ENCODE measurements around the gene CCNG1. TPM values are rescaled to one million over a fixed set of nuclear protein-coding genes. Genes with fewer than 3 reads are reported as not detected.
A peak's percentile ranks its signal among the peaks of the same experiment; 100 is the strongest.
"Not testable (repeated sequence)": the region's sequence is repeated elsewhere in the genome, so short reads cannot be mapped to it uniquely, and the experiment has no call there.

Gene CCNG1
- total RNA-seq, 2 experiments from 2014 or later: 114 to 116 TPM

DNA sequence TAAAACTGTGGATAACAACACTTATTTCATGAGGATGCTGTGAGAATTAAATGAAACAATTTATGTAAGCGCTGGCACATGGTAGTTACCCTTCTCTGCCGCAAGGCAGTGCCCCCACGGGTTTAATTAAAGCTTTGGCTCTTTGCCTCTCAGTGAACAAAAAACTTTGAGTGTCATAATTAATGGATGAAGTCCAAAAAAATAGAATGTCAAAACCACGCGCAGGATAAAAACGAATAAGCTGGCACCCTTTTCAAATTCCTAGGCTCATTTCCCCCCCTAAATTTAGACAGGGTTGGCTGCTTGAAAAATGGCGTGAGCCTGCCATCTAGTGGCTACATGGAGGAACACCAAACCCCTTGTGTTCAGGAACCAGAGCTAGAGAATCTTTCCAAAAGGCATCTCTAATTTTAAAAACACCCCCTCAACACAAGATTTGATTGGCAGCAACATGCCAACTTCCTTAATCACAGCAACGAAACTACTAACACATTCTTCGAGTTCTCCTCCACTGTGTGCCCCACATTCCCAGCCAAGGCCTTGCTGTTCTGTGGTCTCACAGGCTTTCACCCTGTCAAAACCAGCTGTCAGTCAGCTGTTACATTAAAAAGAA lies 29.0 kb upstream of the CCNG1 start:
- H3K36me3 ChIP-seq (ENCODE audit: insufficient read depth, low read length): no peaks in the 10 kb centered on the region
- H3K4me1 ChIP-seq (ENCODE audit: insufficient read depth, low read length): peaks cover 4% of the 10 kb centered on the region
- no peaks in the 10 kb centered on the region for H3K4me1 Mint-ChIP-seq (ENCODE audit: low read depth)
- TF ChIP-seq CTCF (IDR thresholded peaks at IDR 0.05): peak; percentile 94
- no peaks in the 10 kb centered on the region for H3K27me3 ChIP-seq (ENCODE audit: control insufficient read depth in 1 of 2, insufficient read depth in 2 of 2, low read length in 2 of 2)
- H3K9me3 ChIP-seq (ENCODE audit: control insufficient read depth in 1 of 2, insufficient read depth in 1 of 2, low read length in 2 of 2): no peaks in the 10 kb centered on the region
- no peak overlapping the region for H3K4me3 Mint-ChIP-seq
- no peaks in the 10 kb centered on the region for H3K36me3 Mint-ChIP-seq (ENCODE audit: low read depth)
- DNase-seq (peak; percentile 28 to 77 (median 48)), ATAC-seq (ENCODE audit: poor library complexity) (peak; percentile 83)
- H3K27ac ChIP-seq (ENCODE audit: low read depth in 1 of 2, low read length in 2 of 2): no peak overlapping the region
- H3K27me3 Mint-ChIP-seq: peaks cover 28% of the 10 kb centered on the region
- ChIA-PET POLR2A (interaction anchor here (0.9 to 1.4 kb wide), 3 partner anchors 13 to 95 kb away, joined by 3 to 8 read pairs (median 3); partner anchors contain the start of genes HMMR and NUDCD2), CTCF (interaction anchor here (0.9 to 1.9 kb wide), 11 partner anchors 8 to 110 kb away, joined by 3 to 11 read pairs (median 5); partner anchors contain the start of genes HMMR, MAT2B and NUDCD2)
- no peak overlapping the region for H3K27ac Mint-ChIP-seq
- H3K4me3 ChIP-seq (ENCODE audit: low read length): no peak overlapping the region
- H3K9me3 Mint-ChIP-seq: no peaks in the 10 kb centered on the region
- intact Hi-C loops (cut with DNase I, micrococcal nuclease): no loop called here

DNA sequence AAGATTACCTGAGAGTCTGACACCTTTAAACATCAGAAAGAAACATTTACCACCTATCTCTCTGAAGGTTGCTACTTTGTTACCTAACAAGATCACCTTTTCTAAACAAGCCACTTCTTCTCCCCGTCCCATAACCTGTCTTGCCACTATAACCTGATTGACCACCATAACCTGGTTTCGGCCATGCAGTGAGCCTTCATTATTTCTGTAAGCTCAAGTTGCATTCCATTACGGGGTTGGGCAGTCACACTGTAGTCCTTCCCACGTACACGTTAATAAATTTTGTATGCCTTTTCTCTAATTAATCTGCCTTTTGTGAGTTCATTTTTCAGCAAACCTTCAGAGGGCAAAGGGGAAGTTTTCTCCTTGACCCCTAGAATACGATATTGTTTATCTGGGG lies 28.0 kb upstream of the CCNG1 start:
- Histone ChIP-seq H3K9me3 (ENCODE audit: control insufficient read depth in 1 of 2, insufficient read depth in 1 of 2, low read length in 2 of 2) (no peaks in the 10 kb centered on the region), H3K4me1 (ENCODE audit: insufficient read depth, low read length) (peaks cover 4% of the 10 kb centered on the region), H3K27me3 (ENCODE audit: control insufficient read depth in 1 of 2, insufficient read depth in 2 of 2, low read length in 2 of 2) (peaks cover 0 to under 1% of the 10 kb centered on the region in 2 experiments), H3K36me3 (ENCODE audit: insufficient read depth, low read length) (no peaks in the 10 kb centered on the region), H3K4me3 (ENCODE audit: low read length) (no peak overlapping the region), H3K27ac (ENCODE audit: low read depth in 1 of 2, low read length in 2 of 2) (no peak overlapping the region)
- intact Hi-C loops (cut with DNase I, micrococcal nuclease): no loop called here
- H3K36me3 Mint-ChIP-seq (ENCODE audit: low read depth): no peaks in the 10 kb centered on the region
- no peak for ATAC-seq (ENCODE audit: poor library complexity)
- ChIA-PET POLR2A (interaction anchor here (0.9 to 1.4 kb wide), 2 partner anchors 50 to 94 kb away, joined by 3 to 8 read pairs; partner anchors contain the start of genes HMMR and NUDCD2), CTCF (interaction anchor here (1.0 to 1.8 kb wide), 5 partner anchors 12 to 99 kb away, joined by 3 to 9 read pairs (median 4); partner anchors contain the start of gene MAT2B)
- H3K4me3 Mint-ChIP-seq: no peak overlapping the region
- H3K9me3 Mint-ChIP-seq: no peaks in the 10 kb centered on the region
- H3K27ac Mint-ChIP-seq: no peak overlapping the region
- no peaks in the 10 kb centered on the region for H3K4me1 Mint-ChIP-seq (ENCODE audit: low read depth)
- TF ChIP-seq CTCF (IDR thresholded peaks at IDR 0.05): no peak
- no peak for DNase-seq
- peaks cover 38% of the 10 kb centered on the region for H3K27me3 Mint-ChIP-seq

DNA sequence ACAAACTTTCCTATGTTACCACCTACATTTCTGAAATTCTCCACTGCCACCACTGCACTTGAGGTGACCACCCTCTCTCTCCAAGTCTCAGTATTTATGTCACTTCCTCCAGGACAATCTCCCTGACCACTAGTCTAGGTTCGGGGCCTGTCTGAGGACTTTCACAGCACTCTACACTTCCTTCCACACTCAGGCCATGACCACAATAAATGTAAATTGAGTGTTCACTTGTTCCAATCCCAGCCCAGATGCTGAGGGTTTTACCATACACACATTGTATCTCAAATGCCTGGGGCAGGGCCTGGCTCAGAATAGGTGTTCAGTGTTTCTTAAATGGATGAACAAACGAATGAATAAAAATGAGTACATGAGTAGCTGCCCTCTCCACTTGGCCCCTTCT lies 26.9 kb upstream of the CCNG1 start:
- H3K9me3 ChIP-seq (ENCODE audit: control insufficient read depth in 1 of 2, insufficient read depth in 1 of 2, low read length in 2 of 2): no peaks in the 10 kb centered on the region
- CTCF ChIA-PET: no interaction called here
- H3K4me1 Mint-ChIP-seq (ENCODE audit: low read depth): no peaks in the 10 kb centered on the region
- peaks cover 2 to 7% of the 10 kb centered on the region in 2 experiments for H3K27me3 ChIP-seq (ENCODE audit: control insufficient read depth in 1 of 2, insufficient read depth in 2 of 2, low read length in 2 of 2)
- H3K27ac ChIP-seq (ENCODE audit: low read depth in 1 of 2, low read length in 2 of 2): no peak overlapping the region
- TF ChIP-seq CTCF (IDR thresholded peaks at IDR 0.05): no peak
- no peak for ATAC-seq (ENCODE audit: poor library complexity)
- H3K36me3 Mint-ChIP-seq (ENCODE audit: low read depth): no peaks in the 10 kb centered on the region
- no peak overlapping the region for H3K4me3 Mint-ChIP-seq
- no peak for DNase-seq
- H3K9me3 Mint-ChIP-seq: no peaks in the 10 kb centered on the region
- H3K36me3 ChIP-seq (ENCODE audit: insufficient read depth, low read length): no peaks in the 10 kb centered on the region
- intact Hi-C loops (cut with DNase I, micrococcal nuclease): no loop called here
- H3K27me3 Mint-ChIP-seq: peaks cover 44% of the 10 kb centered on the region
- POLR2A ChIA-PET: no interaction called here
- no peak overlapping the region for H3K27ac Mint-ChIP-seq
- H3K4me3 ChIP-seq (ENCODE audit: low read length): no peak overlapping the region
- H3K4me1 ChIP-seq (ENCODE audit: insufficient read depth, low read length): peaks cover 4% of the 10 kb centered on the region

DNA sequence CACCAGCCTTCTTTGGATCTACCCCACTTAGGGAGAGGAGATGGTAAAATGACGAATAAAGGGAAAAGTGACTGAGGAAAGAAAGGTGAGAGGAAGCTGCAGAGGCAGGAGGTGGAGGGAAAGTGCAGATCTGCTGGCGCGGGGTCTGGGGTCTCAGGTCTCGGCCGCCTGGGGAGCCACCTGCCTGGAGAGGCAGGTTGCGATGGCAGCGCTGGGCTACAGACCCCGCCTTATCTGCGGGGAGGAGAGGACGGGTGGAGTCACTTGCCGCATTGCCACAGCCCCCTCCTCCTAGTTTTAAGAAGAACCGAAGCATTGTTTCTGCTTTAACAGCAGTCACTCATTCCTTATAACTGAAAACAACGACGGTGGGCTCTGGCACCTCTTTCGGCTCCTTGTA lies 21.7 kb upstream of the CCNG1 start:
- CTCF ChIA-PET; DNase-seq; H3K4me3 Mint-ChIP-seq; H3K36me3 ChIP-seq (ENCODE audit: insufficient read depth, low read length); intact Hi-C loops (cut with DNase I, micrococcal nuclease); H3K27ac Mint-ChIP-seq; H3K9me3 Mint-ChIP-seq; H3K27ac ChIP-seq (ENCODE audit: low read depth in 1 of 2, low read length in 2 of 2); H3K4me1 ChIP-seq (ENCODE audit: insufficient read depth, low read length); H3K9me3 ChIP-seq (ENCODE audit: control insufficient read depth in 1 of 2, insufficient read depth in 1 of 2, low read length in 2 of 2); H3K4me1 Mint-ChIP-seq (ENCODE audit: low read depth); H3K36me3 Mint-ChIP-seq (ENCODE audit: low read depth); H3K4me3 ChIP-seq (ENCODE audit: low read length); ATAC-seq (ENCODE audit: poor library complexity): not testable (repeated sequence)
- POLR2A ChIA-PET: interaction anchor here (0.6 kb wide), 1 partner anchor 177 kb away, joined by 3 read pairs; no protein-coding TSS in a partner anchor
- H3K27me3 ChIP-seq (ENCODE audit: control insufficient read depth in 1 of 2, insufficient read depth in 2 of 2, low read length in 2 of 2): peaks cover 3 to 15% of the 10 kb centered on the region in 2 experiments
- peaks cover 54% of the 10 kb centered on the region for H3K27me3 Mint-ChIP-seq
